Muscle of leg (tissue), 11 donors: ENCODE data around the gene RPS6KB2. TPM values are rescaled to one million over a fixed set of nuclear protein-coding genes. Genes with fewer than 3 reads are reported as not detected.

ENCODE experiments used
- DNase-seq: peaks from one replicate; pipeline ENCODE4 v3.0.0; 2013
- H3K27ac ChIP-seq: one replicate; pipeline ENCODE4 v1.5.1; 2013; ENCODE audit warnings: mild to moderate bottlenecking, low read length, control low read depth
- H3K27me3 ChIP-seq: one replicate; pipeline ENCODE4 v1.6.1; 2013; ENCODE audit warnings: low read length; ENCODE audit not compliant: control insufficient read depth, insufficient read depth
- H3K36me3 ChIP-seq: one replicate; pipeline ENCODE4 v1.6.1; 2013; ENCODE audit warnings: low read length; ENCODE audit not compliant: control insufficient read depth, insufficient read depth
- H3K4me1 ChIP-seq: one replicate; pipeline ENCODE4 v1.6.1; 2013; ENCODE audit warnings: low read length; ENCODE audit not compliant: control insufficient read depth, insufficient read depth
- H3K4me3 ChIP-seq: one replicate; pipeline ENCODE4 v1.5.1; 2013; ENCODE audit warnings: low read length, control low read depth
- H3K9me3 ChIP-seq: replicated peaks from 2 replicates; pipeline ENCODE4 v1.6.1; 2013; ENCODE audit warnings: low read depth, low read length; ENCODE audit not compliant: control insufficient read depth
- WGBS: methylation state at CpG from one replicate; pipeline ENCODE4 v1.1.5; 2013; ENCODE audit warnings: missing lambda C conversion rate; ENCODE audit not compliant: insufficient coverage; 5-methylcytosine and 5-hydroxymethylcytosine counted together
- polyA plus RNA-seq, 8 donors: library from polyadenylated mRNA; unstranded; fragments of 120-200 nt; gene quantifications; one replicate each; pipeline versions ENCODE4 v1.2.1 to v1.2.3, GENCODE V29; 2013; ENCODE audit warnings: inconsistent platforms in 1 of 8, low replicate concordance in 1 of 8; ENCODE audit not compliant: insufficient read length in 8 of 8, insufficient read depth in 1 of 8
- total RNA-seq: library from RNA; stranded (reverse); fragments of 120-200 nt; gene quantifications from one replicate; pipeline ENCODE4 v1.2.4, GENCODE V29; 2013

Gene RPS6KB2
- total and polyA plus RNA-seq, 9 donors: 27.9 to 45.5 (median 37.7) TPM

- Histone ChIP-seq H3K27me3 (no peaks in the 10 kb centered on the region), H3K4me3 (no peak overlapping the region), H3K27ac (peak overlapping the region; percentile 20), H3K36me3 (peaks cover 75% of the 10 kb centered on the region), H3K4me1 (peaks cover 23% of the 10 kb centered on the region), H3K9me3 (no peaks in the 10 kb centered on the region)
- 19% methylated on average over 4 of the region's 6 CpGs for WGBS
- no peak for DNase-seq
Observed at GRCh38 chr11:67436459-67437081, 8.3 kb downstream of the RPS6KB2 start.

- Histone ChIP-seq H3K9me3 (no peaks in the 10 kb centered on the region), H3K27me3 (no peaks in the 10 kb centered on the region), H3K4me3 (peak within 1 kb of the TSS; percentile 10), H3K27ac (peak within 1 kb of the TSS; percentile 17), H3K4me1 (peaks cover 25% of the 10 kb centered on the region), H3K36me3 (peaks cover 74% of the 10 kb centered on the region)
- 63% methylated on average over 13 of the region's 26 CpGs for WGBS
- no peak for DNase-seq
Observed at GRCh38 chr11:67437082-67437808, 9.0 kb downstream of the RPS6KB2 start, which contains the start of gene PTPRCAP. Gene PTPRCAP, minus strand, starts transcription at chr11:67437682. Its CDS starts 63 bp downstream, at chr11:67437619.

- peaks cover 69% of the 10 kb centered on the region for H3K36me3 ChIP-seq
- H3K27ac ChIP-seq: no peak overlapping the region
- WGBS: 55% methylated on average over 3 of the region's 3 CpGs
- no peak for DNase-seq
- H3K4me3 ChIP-seq: peak overlapping the region; percentile 10
- no peaks in the 10 kb centered on the region for H3K9me3 ChIP-seq
- peaks cover 31% of the 10 kb centered on the region for H3K4me1 ChIP-seq
- H3K27me3 ChIP-seq: no peaks in the 10 kb centered on the region
Observed at GRCh38 chr11:67437809-67438157, 9.5 kb downstream of the RPS6KB2 start.

GRCh38 chr11:67438158-67438902 lies 10.0 kb downstream of the RPS6KB2 start:
- no peak for DNase-seq
- Histone ChIP-seq H3K9me3 (no peaks in the 10 kb centered on the region), H3K36me3 (peaks cover 63% of the 10 kb centered on the region), H3K27me3 (no peaks in the 10 kb centered on the region), H3K27ac (no peak overlapping the region), H3K4me1 (peaks cover 34% of the 10 kb centered on the region), H3K4me3 (peak overlapping the region; percentile 10)
- WGBS: 68% methylated on average over 20 of the region's 41 CpGs

- H3K27ac ChIP-seq: peak overlapping the region; percentile 7
- 77% methylated on average over 13 of the region's 31 CpGs for WGBS
- H3K4me3 ChIP-seq: no peak overlapping the region
- H3K27me3 ChIP-seq: no peaks in the 10 kb centered on the region
- H3K4me1 ChIP-seq: peaks cover 34% of the 10 kb centered on the region
- no peaks in the 10 kb centered on the region for H3K9me3 ChIP-seq
- no peak for DNase-seq
- H3K36me3 ChIP-seq: peaks cover 51% of the 10 kb centered on the region
Observed at GRCh38 chr11:67439321-67440228, 11.3 kb downstream of the RPS6KB2 start.

GRCh38 chr11:67440229-67441097 lies 12.2 kb downstream of the RPS6KB2 start:
- Histone ChIP-seq H3K27ac (peak overlapping the region; percentile 7), H3K36me3 (peaks cover 43% of the 10 kb centered on the region), H3K4me1 (peaks cover 33% of the 10 kb centered on the region), H3K4me3 (no peak overlapping the region), H3K9me3 (no peaks in the 10 kb centered on the region), H3K27me3 (no peaks in the 10 kb centered on the region)
- DNase-seq: no peak
- WGBS: 75% methylated on average over 17 of the region's 17 CpGs

GRCh38 chr11:67441098-67441563 lies 12.8 kb downstream of the RPS6KB2 start:
- DNase-seq: no peak
- Histone ChIP-seq H3K4me3 (no peak overlapping the region), H3K27ac (no peak overlapping the region), H3K36me3 (peaks cover 38% of the 10 kb centered on the region), H3K9me3 (no peaks in the 10 kb centered on the region), H3K27me3 (no peaks in the 10 kb centered on the region), H3K4me1 (peaks cover 32% of the 10 kb centered on the region)
- 85% methylated on average over 21 of the region's 21 CpGs for WGBS

- Histone ChIP-seq H3K9me3 (no peaks in the 10 kb centered on the region), H3K36me3 (peaks cover 38% of the 10 kb centered on the region), H3K27me3 (no peaks in the 10 kb centered on the region), H3K4me1 (peaks cover 24% of the 10 kb centered on the region), H3K27ac (no peak overlapping the region), H3K4me3 (no peak overlapping the region)
- no peak for DNase-seq
- WGBS: 83% methylated on average over 26 of the region's 28 CpGs
Observed at GRCh38 chr11:67441731-67442351, 13.5 kb downstream of the RPS6KB2 start.
